H9 (cell line): Measurements from ENCODE around the gene ELMOD1. TPM values are rescaled to one million over a fixed set of nuclear protein-coding genes. Genes with fewer than 3 reads are reported as not detected.
A peak's percentile ranks its signal among the peaks of the same experiment; 100 is the strongest.

Source experiments
- DNase-seq: peaks from one replicate; pipeline ENCODE4 v3.0.0-alpha.2; 2017
- H2AFZ ChIP-seq: one replicate; pipeline ENCODE4 v1.6.1; 2013; ENCODE audit warnings: mild to moderate bottlenecking, low read length, control low read depth, moderate library complexity
- H2AK5ac ChIP-seq: 2 replicates; pipeline ENCODE4 v1.6.1; 2013; ENCODE audit warnings: low read length, control low read depth, mixed read lengths; ENCODE audit not compliant: insufficient read length
- H2BK120ac ChIP-seq: one replicate; pipeline ENCODE4 v1.6.1; 2013; ENCODE audit warnings: low read depth, mild to moderate bottlenecking, low read length, control low read depth, inconsistent platforms; ENCODE audit not compliant: poor library complexity, severe bottlenecking
- H2BK12ac ChIP-seq: 2 replicates; pipeline ENCODE4 v1.6.1; 2013; ENCODE audit warnings: low read length, control low read depth, mixed read lengths, low read depth; ENCODE audit not compliant: insufficient read length
- H2BK15ac ChIP-seq: 2 replicates; pipeline ENCODE4 v1.6.1; 2013; ENCODE audit warnings: low read depth, low read length, control low read depth
- H2BK20ac ChIP-seq: one replicate; pipeline ENCODE4 v1.6.1; 2013; ENCODE audit warnings: low read depth, mild to moderate bottlenecking, low read length, control low read depth, inconsistent platforms; ENCODE audit not compliant: poor library complexity, severe bottlenecking
- H2BK5ac ChIP-seq: 2 replicates; pipeline ENCODE4 v1.6.1; 2013; ENCODE audit warnings: low read length, control low read depth, mixed read lengths; ENCODE audit not compliant: insufficient read length
- H3K14ac ChIP-seq: 2 replicates; pipeline ENCODE4 v1.6.1; 2013; ENCODE audit warnings: low read length, control low read depth; ENCODE audit not compliant: insufficient read depth
- H3K18ac ChIP-seq: 2 replicates; pipeline ENCODE4 v1.6.1; 2013; ENCODE audit warnings: low read depth, mild to moderate bottlenecking, mixed read lengths, low read length, control low read depth; ENCODE audit not compliant: insufficient read length
- H3K23ac ChIP-seq: 2 replicates; pipeline ENCODE4 v1.6.1; 2013; ENCODE audit warnings: low read length, control low read depth, mixed read lengths, low read depth; ENCODE audit not compliant: insufficient read length
- H3K23me2 ChIP-seq: 2 replicates; pipeline ENCODE4 v1.6.1; 2013; ENCODE audit warnings: low read depth, mild to moderate bottlenecking, mixed read lengths, low read length, control low read depth; ENCODE audit not compliant: insufficient read length, poor library complexity, severe bottlenecking
- H3K27ac ChIP-seq: 2 replicates; pipeline ENCODE4 v1.5.1; 2013; ENCODE audit warnings: low read length, control low read depth, mixed read lengths, low read depth; ENCODE audit not compliant: insufficient read length
- H3K27me3 ChIP-seq: 2 replicates; pipeline ENCODE4 v1.6.1; 2013; ENCODE audit warnings: low read length, control low read depth, inconsistent platforms; ENCODE audit not compliant: insufficient read depth
- H3K4ac ChIP-seq: 2 replicates; pipeline ENCODE4 v1.6.1; 2013; ENCODE audit warnings: low read depth, mild to moderate bottlenecking, control low read depth, inconsistent platforms, low read length, moderate library complexity
- H3K4me1 ChIP-seq: 2 replicates; pipeline ENCODE4 v1.6.1; 2013; ENCODE audit warnings: low read length, control low read depth, inconsistent platforms; ENCODE audit not compliant: insufficient read depth
- H3K4me2 ChIP-seq: 2 replicates; pipeline ENCODE4 v1.6.1; 2013; ENCODE audit warnings: low read length, control low read depth, mixed read lengths; ENCODE audit not compliant: insufficient read length, insufficient read depth
- H3K56ac ChIP-seq: 2 replicates; pipeline ENCODE4 v1.6.1; 2013; ENCODE audit warnings: low read depth, mild to moderate bottlenecking, mixed read lengths, low read length, control low read depth; ENCODE audit not compliant: insufficient read length
- H3K79me1 ChIP-seq: 2 replicates; pipeline ENCODE4 v1.6.1; 2013; ENCODE audit warnings: low read depth, mild to moderate bottlenecking, moderate library complexity, low read length, control low read depth, inconsistent platforms; ENCODE audit not compliant: insufficient read depth, poor library complexity, severe bottlenecking
- H3K79me2 ChIP-seq: 2 replicates; pipeline ENCODE4 v1.6.1; 2013; ENCODE audit warnings: low read length, control low read depth, inconsistent platforms; ENCODE audit not compliant: insufficient read depth
- H3K9ac ChIP-seq: 2 replicates; pipeline ENCODE4 v1.6.1; 2013; ENCODE audit warnings: low read length, control low read depth, mixed read lengths; ENCODE audit not compliant: insufficient read length; ENCODE audit errors: extremely low read depth
- H3K9me3 ChIP-seq: one replicate; pipeline ENCODE4 v1.6.1; 2013; ENCODE audit warnings: low read depth, low read length, inconsistent platforms; ENCODE audit not compliant: control insufficient read depth
- H3T11ph ChIP-seq: one replicate; pipeline ENCODE4 v1.6.1; 2013; ENCODE audit warnings: mild to moderate bottlenecking, low read length, control low read depth, inconsistent platforms
- H4K20me1 ChIP-seq: one replicate; pipeline ENCODE4 v1.6.1; 2013; ENCODE audit not compliant: control insufficient read depth, insufficient read length, insufficient read depth
- H4K5ac ChIP-seq: 2 replicates; pipeline ENCODE4 v1.6.1; 2013; ENCODE audit warnings: low read depth, mild to moderate bottlenecking, mixed read lengths, low read length, control low read depth; ENCODE audit not compliant: insufficient read length
- H4K8ac ChIP-seq: replicated peaks from 2 replicates; pipeline ENCODE4 v1.6.1; 2013; ENCODE audit warnings: low read length, control low read depth, mixed read lengths, low read depth; ENCODE audit not compliant: insufficient read length
- H4K91ac ChIP-seq: 2 replicates; pipeline ENCODE4 v1.6.1; 2013; ENCODE audit warnings: low read depth, mild to moderate bottlenecking, moderate library complexity, mixed read lengths, low read length, control low read depth; ENCODE audit not compliant: insufficient read length
- H3K27ac Mint-ChIP-seq, 3 experiments: 2 replicates in 2 of 3; 3 replicates in 1 of 3; pipeline ENCODE4 v1.8.0; 2020 to 2021; ENCODE audit warnings: mixed read lengths in 3 of 3, mild to moderate bottlenecking in 1 of 3, moderate library complexity in 1 of 3
- H3K27me3 Mint-ChIP-seq: 2 replicates; pipeline ENCODE4 v1.8.0; 2021; ENCODE audit warnings: low read depth, mild to moderate bottlenecking, moderate library complexity, mixed read lengths
- H3K36me3 Mint-ChIP-seq, 3 experiments: 2 replicates in 2 of 3; 3 replicates in 1 of 3; pipeline ENCODE4 v1.8.0; 2020 to 2021; ENCODE audit warnings: low read depth in 3 of 3, mixed read lengths in 3 of 3; ENCODE audit not compliant: insufficient read depth in 1 of 3
- H3K4me1 Mint-ChIP-seq, 2 experiments: 2 replicates each; pipeline ENCODE4 v1.8.0; 2020; ENCODE audit warnings: mixed read lengths in 2 of 2
- H3K4me3 Mint-ChIP-seq, 2 experiments: 2 replicates in 1 of 2; 3 replicates in 1 of 2; pipeline ENCODE4 v1.8.0; 2020 to 2021; ENCODE audit warnings: mild to moderate bottlenecking in 2 of 2, mixed read lengths in 2 of 2, moderate library complexity in 1 of 2
- H3K9me3 Mint-ChIP-seq, 2 experiments: 2 replicates in 1 of 2; 3 replicates in 1 of 2; pipeline ENCODE4 v1.8.0; 2020; ENCODE audit warnings: mild to moderate bottlenecking in 2 of 2, mixed read lengths in 2 of 2, moderate library complexity in 1 of 2
- CTCF ChIP-seq: fragments of 200-600 bp; sonication (generic); conservative IDR thresholded peaks from 3 replicates; pipeline ENCODE4 v1.8.0; 2021; ENCODE audit warnings: antibody characterized with exemption, mild to moderate bottlenecking
- WGBS: extraction: QIAGEN DNeasy Blood & Tissue Kit; methylation state at CpG from one replicate; pipeline ENCODE4 v1.1.7; 2013; ENCODE audit warnings: missing lambda C conversion rate, low lambda C conversion rate, mixed read lengths; ENCODE audit not compliant: insufficient read length; ENCODE audit errors: extremely low coverage; 5-methylcytosine and 5-hydroxymethylcytosine counted together
- total RNA-seq: library from RNA; stranded (reverse); gene quantifications from 2 replicates; pipeline ENCODE4 v1.2.1, GENCODE V29; 2021

ELMOD1 gene
- total RNA-seq, 1 experiment from 2014 or later = 0.61 TPM

- Histone ChIP-seq H3K9me3 (no peaks in the 10 kb centered on the region), H3K23ac (no peak overlapping the region), H2AFZ (no peak overlapping the region), H3K56ac (no peak overlapping the region), H3K27ac (no peak overlapping the region), H3K79me2 (no peaks in the 10 kb centered on the region), H3K27me3 (no peaks in the 10 kb centered on the region), H2BK5ac (no peak overlapping the region), H2AK5ac (no peak overlapping the region), H2BK120ac (no peak overlapping the region), H4K5ac (no peak overlapping the region), H2BK12ac (no peak overlapping the region), H2BK15ac (no peak overlapping the region), H3K18ac (no peak overlapping the region), H3K4me1 (peaks cover 10% of the 10 kb centered on the region; the same call in 1 of the 2 replicates), H4K91ac (no peak overlapping the region), H4K20me1 (no peaks in the 10 kb centered on the region), H3K23me2 (no peaks in the 10 kb centered on the region), H3K4ac (no peak overlapping the region), H3K4me2 (no peak overlapping the region), H3K14ac (no peak overlapping the region), H3K9ac (no peak overlapping the region), H3K79me1 (no peaks in the 10 kb centered on the region), H4K8ac (no peak overlapping the region), H3T11ph (no peak overlapping the region), H2BK20ac (no peak overlapping the region)
- H3K36me3 Mint-ChIP-seq = no peaks in the 10 kb centered on the region; a peak in 2 of 7 replicates
- peaks cover 0 to 4% of the 10 kb centered on the region in 2 experiments; a peak in 2 of 5 replicates for H3K9me3 Mint-ChIP-seq
- H3K4me3 Mint-ChIP-seq = no peak overlapping the region
- peak overlapping the region; percentile 6 to 87 (median 42); a peak in 3 of 7 replicates for H3K27ac Mint-ChIP-seq
- peaks cover 14% of the 10 kb centered on the region for H3K27me3 Mint-ChIP-seq
- H3K4me1 Mint-ChIP-seq = peaks cover 23 to 24% of the 10 kb centered on the region in 2 experiments
- no peak for DNase-seq
- TF ChIP-seq CTCF = no peak
- WGBS = no CpG with 5 or more reads among the region's 4 CpGs
Measured at GRCh38 chr11:107707807-107708206, 116.9 kb downstream of the ELMOD1 start.
